OCI-LY7 (cell line): Measurements from ENCODE around the gene POR. TPM values are rescaled to one million over a fixed set of nuclear protein-coding genes. Genes with fewer than 3 reads are reported as not detected.

Experiments used
- BruUV-seq: library from RNA; stranded (reverse); fragments of 400-500 nt; replicated peaks from 2 replicates; lab custom pipeline; 2021; lab: Mats Ljungman, UMichigan
- CTCF ChIA-PET: fragments of 300-600 bp; sonication (Branson Sonifier 250); formaldehyde crosslinking; loops from one replicate; lab custom pipeline; 2022; ENCODE audit warnings: antibody characterized with exemption; ENCODE audit not compliant: unreplicated experiment; lab: Charles Lee
- POLR2A ChIA-PET: fragments of 300-600 bp; sonication (Branson Sonifier 250); formaldehyde crosslinking; loops from one replicate; lab custom pipeline; 2022; ENCODE audit warnings: antibody characterized with exemption; lab: Charles Lee
- DNase-seq: peaks from one replicate; pipeline ENCODE4 v3.0.0-alpha.2; 2015; ENCODE audit warnings: low spot score
- H2AFZ ChIP-seq: fragments of 200-600 bp; sonication (generic), shearing (Covaris generic); 2 replicates; pipeline ENCODE4 v1.6.1; 2014; ENCODE audit warnings: mild to moderate bottlenecking, antibody characterized with exemption, low read length, moderate library complexity
- H3K27ac ChIP-seq: fragments of 200-600 bp; sonication (generic); 2 replicates; pipeline ENCODE4 v1.5.1; 2014; ENCODE audit warnings: mixed run types, low read depth, mild to moderate bottlenecking, moderate library complexity, low read length, inconsistent platforms; ENCODE audit not compliant: poor library complexity, severe bottlenecking
- H3K36me3 ChIP-seq: fragments of 200-600 bp; sonication (generic); 2 replicates; pipeline ENCODE4 v1.6.1; 2014; ENCODE audit warnings: mild to moderate bottlenecking, antibody characterized with exemption, low read length, moderate library complexity, mixed read lengths; ENCODE audit not compliant: insufficient read depth
- H3K4me1 ChIP-seq: fragments of 200-600 bp; sonication (generic); 2 replicates; pipeline ENCODE4 v1.5.1; 2014; ENCODE audit warnings: mild to moderate bottlenecking, low read length; ENCODE audit not compliant: insufficient read depth, poor library complexity, severe bottlenecking
- H3K4me2 ChIP-seq: fragments of 200-600 bp; sonication (generic); 2 replicates; pipeline ENCODE4 v1.6.1; 2014; ENCODE audit warnings: mild to moderate bottlenecking, low read length
- H3K4me3 ChIP-seq: fragments of 200-600 bp; sonication (generic); 2 replicates; pipeline ENCODE4 v1.5.1; 2014; ENCODE audit warnings: mild to moderate bottlenecking, low read depth, low read length; ENCODE audit not compliant: poor library complexity, severe bottlenecking
- H3K79me2 ChIP-seq: fragments of 200-600 bp; sonication (generic); 2 replicates; pipeline ENCODE4 v1.6.1; 2016; ENCODE audit warnings: low read depth, mild to moderate bottlenecking, low read length, moderate library complexity, mixed read lengths; ENCODE audit not compliant: insufficient read depth
- H3K9me2 ChIP-seq: fragments of 200-600 bp; sonication (generic); 2 replicates; pipeline ENCODE4 v1.6.1; 2016; ENCODE audit warnings: mild to moderate bottlenecking, low read length, mixed read lengths; ENCODE audit not compliant: insufficient read depth
- H3K9me3 ChIP-seq: fragments of 200-600 bp; sonication (generic); 2 replicates; pipeline ENCODE4 v1.6.1; 2014; ENCODE audit warnings: mild to moderate bottlenecking, mixed run types, low read length, mixed read lengths
- H4K20me1 ChIP-seq: fragments of 200-600 bp; sonication (generic); 2 replicates; pipeline ENCODE4 v1.6.1; 2014; ENCODE audit warnings: mild to moderate bottlenecking, antibody characterized with exemption, low read length, moderate library complexity, mixed read lengths; ENCODE audit not compliant: insufficient read depth
- EZH2phosphoT487 ChIP-seq: fragments of 200-600 bp; sonication (generic); IDR thresholded peaks from 2 replicates; pipeline ENCODE4 v1.6.1; 2018; ENCODE audit warnings: low read depth, borderline replicate concordance, mild to moderate bottlenecking, mixed run types, antibody characterized with exemption, low read length, moderate library complexity, mixed read lengths
- intact Hi-C: fragments of 100-400 bp; cut with micrococcal nuclease; formaldehyde crosslinking; loops from one replicate; pipeline ENCODE4 v1.10.0; 2022; ENCODE audit not compliant: unreplicated experiment
- total RNA-seq, 2 experiments: library from RNA; depleted of rRNA in 1 of 2; stranded (reverse); fragments of >200 nt in 1 of 2; shearing (Covaris generic) in 1 of 2; gene quantifications; 2 replicates each; pipeline ENCODE4 v1.2.3, GENCODE V29; 2014 to 2022
- TF ChIP-seq, protein P1 (sequence below): fragments of 200-600 bp; sonication (generic); conservative IDR thresholded peaks from 2 replicates; pipeline ENCODE4 v1.5.1; 2014; ENCODE audit warnings: mild to moderate bottlenecking, antibody characterized with exemption, low read length, moderate library complexity, mixed read lengths

POR gene
- total RNA-seq, 2 experiments from 2014 or later = 41.5 to 45.2 TPM

DNA sequence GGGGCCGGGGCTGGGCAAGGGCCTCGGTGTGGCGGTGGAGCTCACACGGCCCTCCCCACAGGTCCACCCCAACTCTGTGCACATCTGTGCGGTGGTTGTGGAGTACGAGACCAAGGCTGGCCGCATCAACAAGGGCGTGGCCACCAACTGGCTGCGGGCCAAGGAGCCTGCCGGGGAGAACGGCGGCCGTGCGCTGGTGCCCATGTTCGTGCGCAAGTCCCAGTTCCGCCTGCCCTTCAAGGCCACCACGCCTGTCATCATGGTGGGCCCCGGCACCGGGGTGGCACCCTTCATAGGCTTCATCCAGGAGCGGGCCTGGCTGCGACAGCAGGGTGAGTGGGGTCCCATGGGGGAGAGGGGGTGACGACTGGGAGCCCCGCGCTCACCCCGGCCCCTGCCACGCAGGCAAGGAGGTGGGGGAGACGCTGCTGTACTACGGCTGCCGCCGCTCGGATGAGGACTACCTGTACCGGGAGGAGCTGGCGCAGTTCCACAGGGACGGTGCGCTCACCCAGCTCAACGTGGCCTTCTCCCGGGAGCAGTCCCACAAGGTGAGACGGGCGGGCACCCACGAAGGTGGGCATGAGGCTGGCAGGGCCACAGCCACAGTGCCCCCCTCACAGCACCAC is 70.7 kb downstream of the POR start:
- POLR2A ChIA-PET = interaction anchor here (0.6 kb wide), 1 partner anchor 104 kb away, joined by 3 read pairs; no protein-coding TSS in a partner anchor

DNA sequence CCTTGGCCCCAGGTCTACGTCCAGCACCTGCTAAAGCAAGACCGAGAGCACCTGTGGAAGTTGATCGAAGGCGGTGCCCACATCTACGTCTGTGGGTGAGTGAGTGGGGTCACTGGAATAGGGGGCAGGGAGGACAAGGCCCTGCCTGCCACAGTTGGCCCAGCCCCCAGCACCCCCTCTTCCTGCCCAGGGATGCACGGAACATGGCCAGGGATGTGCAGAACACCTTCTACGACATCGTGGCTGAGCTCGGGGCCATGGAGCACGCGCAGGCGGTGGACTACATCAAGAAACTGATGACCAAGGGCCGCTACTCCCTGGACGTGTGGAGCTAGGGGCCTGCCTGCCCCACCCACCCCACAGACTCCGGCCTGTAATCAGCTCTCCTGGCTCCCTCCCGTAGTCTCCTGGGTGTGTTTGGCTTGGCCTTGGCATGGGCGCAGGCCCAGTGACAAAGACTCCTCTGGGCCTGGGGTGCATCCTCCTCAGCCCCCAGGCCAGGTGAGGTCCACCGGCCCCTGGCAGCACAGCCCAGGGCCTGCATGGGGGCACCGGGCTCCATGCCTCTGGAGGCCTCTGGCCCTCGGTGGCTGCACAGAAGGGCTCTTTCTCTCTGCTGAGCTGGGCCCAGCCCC is 71.3 kb downstream of the POR start:
- BruUV-seq = no TSS peak
- no peak overlapping the region for H3K27ac ChIP-seq
- H3K9me2 ChIP-seq = no peaks in the 10 kb centered on the region
- ChIA-PET POLR2A (interaction anchor here (0.5 kb wide), 1 partner anchor 930 kb away, joined by 3 read pairs; no protein-coding TSS in a partner anchor), CTCF (no interaction called here)
- intact Hi-C loops = no loop called here
- TF ChIP-seq EZH2phosphoT487 = no peak
- no peaks in the 10 kb centered on the region for H3K4me1 ChIP-seq
- peaks cover 13% of the 10 kb centered on the region; the same call in 1 of the 2 replicates for H3K36me3 ChIP-seq
- H3K4me2 ChIP-seq = no peak overlapping the region
- no peak for DNase-seq
- H2AFZ ChIP-seq = no peak overlapping the region
- no peak overlapping the region for H3K4me3 ChIP-seq
- no peaks in the 10 kb centered on the region for H4K20me1 ChIP-seq
- no peaks in the 10 kb centered on the region for H3K79me2 ChIP-seq
- H3K9me3 ChIP-seq = no peaks in the 10 kb centered on the region

More for the DNA sequence above, 70.7 kb downstream of the POR start:
- no peak overlapping the region for H3K27ac ChIP-seq
- intact Hi-C loops = no loop called here
- TF ChIP-seq, protein P1, sequence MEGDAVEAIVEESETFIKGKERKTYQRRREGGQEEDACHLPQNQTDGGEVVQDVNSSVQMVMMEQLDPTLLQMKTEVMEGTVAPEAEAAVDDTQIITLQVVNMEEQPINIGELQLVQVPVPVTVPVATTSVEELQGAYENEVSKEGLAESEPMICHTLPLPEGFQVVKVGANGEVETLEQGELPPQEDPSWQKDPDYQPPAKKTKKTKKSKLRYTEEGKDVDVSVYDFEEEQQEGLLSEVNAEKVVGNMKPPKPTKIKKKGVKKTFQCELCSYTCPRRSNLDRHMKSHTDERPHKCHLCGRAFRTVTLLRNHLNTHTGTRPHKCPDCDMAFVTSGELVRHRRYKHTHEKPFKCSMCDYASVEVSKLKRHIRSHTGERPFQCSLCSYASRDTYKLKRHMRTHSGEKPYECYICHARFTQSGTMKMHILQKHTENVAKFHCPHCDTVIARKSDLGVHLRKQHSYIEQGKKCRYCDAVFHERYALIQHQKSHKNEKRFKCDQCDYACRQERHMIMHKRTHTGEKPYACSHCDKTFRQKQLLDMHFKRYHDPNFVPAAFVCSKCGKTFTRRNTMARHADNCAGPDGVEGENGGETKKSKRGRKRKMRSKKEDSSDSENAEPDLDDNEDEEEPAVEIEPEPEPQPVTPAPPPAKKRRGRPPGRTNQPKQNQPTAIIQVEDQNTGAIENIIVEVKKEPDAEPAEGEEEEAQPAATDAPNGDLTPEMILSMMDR = no peak
- no peak for TF ChIP-seq EZH2phosphoT487
- DNase-seq = no peak
- no peak overlapping the region for H2AFZ ChIP-seq
- no peaks in the 10 kb centered on the region for H3K4me1 ChIP-seq
- no peak overlapping the region for H3K4me2 ChIP-seq
- BruUV-seq = no TSS peak
- H3K4me3 ChIP-seq = no peak overlapping the region
- H3K36me3 ChIP-seq = peaks cover 13% of the 10 kb centered on the region; the same call in 1 of the 2 replicates
- no peaks in the 10 kb centered on the region for H3K9me2 ChIP-seq
- H3K79me2 ChIP-seq = no peaks in the 10 kb centered on the region
- no peaks in the 10 kb centered on the region for H3K9me3 ChIP-seq
- no peaks in the 10 kb centered on the region for H4K20me1 ChIP-seq
- CTCF ChIA-PET = no interaction called here

DNA sequence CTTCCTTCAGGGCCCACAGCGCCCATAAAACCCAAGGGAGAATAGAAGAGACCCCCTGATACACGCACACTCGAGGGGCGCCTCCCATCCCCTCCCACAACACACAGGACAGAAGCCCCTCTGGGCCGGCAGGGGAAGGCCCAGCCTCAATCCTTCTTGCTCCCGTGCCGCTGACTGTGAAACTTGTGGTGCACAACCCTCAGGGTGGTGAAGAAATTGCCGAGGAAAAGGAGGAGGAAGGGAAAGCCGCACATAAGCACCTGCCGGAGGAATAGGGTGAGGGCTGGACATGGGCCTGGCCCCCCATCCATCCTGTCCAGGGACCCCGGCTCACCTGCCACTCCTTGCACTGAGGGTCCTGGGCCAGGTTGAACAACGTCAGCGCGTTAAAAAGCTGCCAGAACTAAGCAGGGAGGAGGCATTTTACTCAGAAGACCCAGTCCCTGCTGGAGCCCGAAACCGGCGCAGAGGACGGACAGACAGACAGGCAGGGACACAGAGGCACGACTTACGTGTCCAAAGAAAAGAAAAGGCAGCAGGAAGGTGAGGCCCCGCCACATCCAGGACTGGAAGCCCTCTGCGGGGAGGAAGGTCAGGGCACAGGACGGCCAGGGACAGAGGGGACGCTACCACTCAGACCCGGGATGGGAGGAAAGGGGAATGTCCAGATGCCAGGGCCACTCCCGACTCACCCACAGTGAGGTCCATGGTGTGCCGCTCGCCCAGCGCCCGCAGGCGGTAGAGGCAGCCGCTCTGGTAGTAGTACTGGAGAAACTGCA is 72.3 kb downstream of the POR start:
- Histone ChIP-seq H3K4me2 (no peak overlapping the region), H3K4me1 (no peaks in the 10 kb centered on the region), H3K27ac (no peak overlapping the region), H3K79me2 (no peaks in the 10 kb centered on the region), H4K20me1 (no peaks in the 10 kb centered on the region), H2AFZ (no peak overlapping the region), H3K9me2 (no peaks in the 10 kb centered on the region), H3K36me3 (peaks cover 13% of the 10 kb centered on the region; the same call in 1 of the 2 replicates), H3K9me3 (no peaks in the 10 kb centered on the region), H3K4me3 (no peak overlapping the region)
- intact Hi-C loops = no loop called here
- DNase-seq = no peak
- CTCF ChIA-PET = no interaction called here
- POLR2A ChIA-PET = interaction anchor here (0.5 kb wide), 1 partner anchor 931 kb away, joined by 3 read pairs; no protein-coding TSS in a partner anchor
- no TSS peak for BruUV-seq
- TF ChIP-seq, protein P1 = no peak
